SIG-M5 treated with dmso at 0.1 percent for 504 hours (cell line): ENCODE data around the gene CPLX1.
"Not testable (repeated sequence)": the region's sequence is repeated elsewhere in the genome, so short reads cannot be mapped to it uniquely, and the experiment has no call there.

Source experiments
- DNase-seq: peaks from one replicate; lab custom pipeline; 2025; ENCODE audit not compliant: unreplicated experiment; lab: John Stamatoyannopoulos, UW

CPLX1 gene

DNA sequence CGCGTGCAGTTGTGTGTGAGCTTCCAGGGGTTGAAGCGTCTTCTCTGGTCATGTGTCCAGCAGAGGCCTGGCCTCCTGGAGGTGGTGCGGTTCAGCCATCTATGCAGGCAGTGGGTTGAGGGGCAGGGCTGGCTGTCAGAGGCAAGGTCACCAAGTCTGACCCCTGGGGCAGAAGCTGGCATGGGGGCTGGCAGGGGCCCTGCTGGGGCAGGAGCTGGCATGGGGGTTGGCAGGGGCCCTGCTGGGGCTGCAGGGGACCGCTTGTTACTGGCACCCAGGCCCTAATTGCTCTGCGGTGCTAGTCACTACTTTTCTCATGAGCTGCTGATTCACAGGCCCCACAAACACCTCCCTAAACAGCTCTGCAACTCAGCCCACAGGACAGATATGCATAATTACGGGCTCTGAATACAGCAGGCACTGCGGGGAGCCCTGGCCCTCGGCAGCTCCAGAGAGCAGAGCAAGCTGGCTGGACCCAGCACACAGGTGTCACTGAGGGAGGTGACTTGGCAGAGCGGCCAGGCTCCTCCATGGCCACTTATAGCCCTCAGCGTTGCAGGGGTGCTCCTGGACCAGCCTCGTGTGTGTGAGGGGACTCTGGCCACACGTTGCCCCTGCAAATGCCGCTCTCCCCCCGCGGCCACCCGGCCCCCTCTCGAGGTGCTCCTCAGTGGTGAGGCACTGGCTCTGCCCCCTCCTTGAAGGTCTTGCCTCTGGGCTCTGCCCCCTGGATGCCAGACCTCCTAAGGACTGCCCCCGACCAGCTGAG, 32.7 kb downstream of the CPLX1 start:
- no peak for DNase-seq

DNA sequence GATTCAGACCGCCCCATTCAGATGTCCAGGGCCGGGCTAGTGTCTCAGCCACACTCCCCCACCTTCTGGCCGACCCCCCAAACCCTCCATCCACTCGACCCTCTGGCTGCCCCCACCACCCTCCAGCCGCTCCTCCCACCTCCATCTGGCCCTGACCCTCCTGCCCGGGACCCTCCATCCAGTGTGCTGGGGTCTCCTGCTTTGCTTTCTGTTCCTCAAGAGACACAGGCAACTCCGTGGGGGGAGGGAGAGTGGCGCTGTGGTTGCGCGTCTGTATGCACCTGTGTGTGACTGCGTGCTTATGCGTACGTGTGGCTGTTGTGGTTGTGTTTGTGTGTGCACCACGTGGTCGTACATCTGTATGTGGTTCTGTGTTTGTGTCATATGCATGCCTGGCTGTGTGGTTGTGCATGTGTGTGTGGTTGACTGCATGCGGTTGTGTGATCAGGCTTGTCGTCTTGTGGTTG, 33.3 kb downstream of the CPLX1 start:
- DNase-seq, result no peak

DNA sequence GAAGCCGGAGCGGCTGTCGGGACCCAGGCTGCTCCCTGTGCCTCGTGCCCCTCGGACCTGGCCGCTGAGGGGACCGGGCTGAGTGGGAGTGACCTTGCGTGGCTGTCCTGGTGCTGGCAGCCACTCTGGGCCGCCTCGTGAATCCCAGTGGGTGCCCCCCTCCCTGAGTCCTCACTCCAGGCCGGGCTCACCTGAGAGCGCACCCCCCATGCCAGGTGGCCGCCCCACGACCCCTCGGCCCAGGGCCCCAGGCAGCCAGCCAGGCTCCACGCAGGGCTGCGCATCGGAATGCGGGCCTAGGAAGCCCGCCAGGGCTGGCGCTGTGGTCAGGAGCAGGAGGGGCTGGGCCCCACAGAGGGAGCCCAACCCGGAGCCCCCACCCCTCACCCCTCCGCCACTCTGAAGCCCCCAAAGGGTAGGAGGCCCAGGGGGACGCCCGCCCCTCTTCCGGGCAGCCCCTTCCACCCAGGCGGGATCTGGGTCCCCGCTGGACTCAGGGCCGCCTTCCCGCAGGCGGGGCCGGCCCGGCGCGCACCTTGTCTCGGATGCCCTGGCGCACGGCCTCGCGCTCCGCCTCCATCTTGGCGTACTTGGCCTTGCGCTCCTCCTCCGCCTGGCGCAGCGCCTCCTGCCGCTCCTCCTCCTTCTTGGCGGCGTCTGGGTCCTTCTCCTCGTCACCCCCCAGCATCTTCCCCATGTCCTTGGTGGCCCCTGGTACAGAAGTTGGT, 33.9 kb downstream of the CPLX1 start:
- DNase-seq, result no peak

DNA sequence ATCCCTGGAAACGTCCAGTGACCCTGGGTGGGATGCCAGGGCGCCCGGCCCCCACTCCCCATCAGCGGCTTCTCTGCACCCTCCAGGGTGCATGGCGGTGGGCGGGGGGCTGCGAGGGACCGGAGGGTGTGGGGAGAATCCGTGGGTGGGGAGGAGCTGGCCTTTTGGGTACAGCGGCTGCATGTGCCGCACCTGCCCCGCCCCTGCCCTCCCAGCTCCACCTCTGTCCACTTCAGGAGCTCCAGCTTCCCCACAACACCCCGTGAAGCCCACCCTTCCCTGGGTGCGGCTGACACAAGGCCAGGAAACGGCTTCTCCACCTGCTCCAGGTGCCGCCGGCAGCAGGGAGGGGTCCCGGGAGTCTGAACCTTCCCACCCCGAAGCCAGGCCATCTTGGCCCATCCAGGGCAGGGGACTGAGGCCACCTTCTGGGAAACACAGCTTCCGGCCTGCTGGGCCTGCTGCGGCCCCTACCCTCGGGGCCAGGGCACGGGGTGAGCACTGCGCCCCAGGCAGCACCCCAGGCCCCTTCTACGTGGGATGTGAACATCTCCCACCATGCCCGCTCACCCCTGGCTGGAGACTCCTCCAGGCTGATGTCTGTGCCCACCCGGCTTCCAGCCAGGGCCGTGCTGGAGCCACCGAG, 34.6 kb downstream of the CPLX1 start:
- no peak for DNase-seq

DNA sequence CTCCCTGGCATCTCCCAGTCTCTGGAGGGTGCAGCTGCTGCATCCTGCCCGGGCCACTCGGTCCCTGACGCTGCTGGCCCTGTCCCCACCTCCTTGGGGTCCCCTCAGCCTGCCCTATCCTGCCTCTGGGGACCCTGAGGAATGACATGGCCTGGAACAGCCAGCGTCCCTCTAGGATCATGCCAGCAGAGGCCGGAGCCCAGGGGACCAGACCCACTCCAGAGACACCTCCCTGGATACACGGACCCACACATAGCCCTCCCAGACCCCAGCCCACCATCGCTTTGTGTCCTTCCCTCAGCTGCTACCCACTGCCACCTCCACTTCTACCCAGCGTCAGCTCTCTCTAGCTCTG, 35.5 kb downstream of the CPLX1 start:
- DNase-seq, result no peak

- no peak for DNase-seq
Measured at GRCh38 chr4:789571-790465, 36.1 kb downstream of the CPLX1 start.

- DNase-seq, result no peak
Measured at GRCh38 chr4:788636-789297, 37.2 kb downstream of the CPLX1 start.

GRCh38 chr4:788006-788635, 37.8 kb downstream of the CPLX1 start:
- DNase-seq, result no peak

DNA sequence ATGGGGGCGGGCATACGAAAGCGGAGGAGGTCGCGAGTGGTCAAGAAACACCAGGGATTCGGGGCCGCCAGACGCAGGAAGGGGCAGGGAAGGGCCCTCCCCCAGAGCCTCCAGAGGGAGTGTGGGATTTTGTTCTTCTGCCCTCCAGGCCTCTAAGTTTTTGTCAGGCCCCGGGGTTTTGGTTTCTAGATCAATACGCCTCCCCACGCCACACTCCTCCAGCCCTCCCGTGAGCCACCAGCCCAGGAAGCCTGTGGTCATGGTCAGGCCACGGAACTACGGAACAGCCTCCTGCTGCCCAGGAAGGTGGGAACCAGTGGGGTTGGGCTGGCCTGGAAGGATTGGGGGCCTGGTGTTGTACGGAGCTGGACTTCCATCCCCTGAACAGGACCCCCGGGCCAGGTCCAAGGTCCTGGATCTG, 38.4 kb downstream of the CPLX1 start:
- DNase-seq, result no peak

- no peak for DNase-seq
Measured at GRCh38 chr4:786861-787300, 39.0 kb downstream of the CPLX1 start.

DNA sequence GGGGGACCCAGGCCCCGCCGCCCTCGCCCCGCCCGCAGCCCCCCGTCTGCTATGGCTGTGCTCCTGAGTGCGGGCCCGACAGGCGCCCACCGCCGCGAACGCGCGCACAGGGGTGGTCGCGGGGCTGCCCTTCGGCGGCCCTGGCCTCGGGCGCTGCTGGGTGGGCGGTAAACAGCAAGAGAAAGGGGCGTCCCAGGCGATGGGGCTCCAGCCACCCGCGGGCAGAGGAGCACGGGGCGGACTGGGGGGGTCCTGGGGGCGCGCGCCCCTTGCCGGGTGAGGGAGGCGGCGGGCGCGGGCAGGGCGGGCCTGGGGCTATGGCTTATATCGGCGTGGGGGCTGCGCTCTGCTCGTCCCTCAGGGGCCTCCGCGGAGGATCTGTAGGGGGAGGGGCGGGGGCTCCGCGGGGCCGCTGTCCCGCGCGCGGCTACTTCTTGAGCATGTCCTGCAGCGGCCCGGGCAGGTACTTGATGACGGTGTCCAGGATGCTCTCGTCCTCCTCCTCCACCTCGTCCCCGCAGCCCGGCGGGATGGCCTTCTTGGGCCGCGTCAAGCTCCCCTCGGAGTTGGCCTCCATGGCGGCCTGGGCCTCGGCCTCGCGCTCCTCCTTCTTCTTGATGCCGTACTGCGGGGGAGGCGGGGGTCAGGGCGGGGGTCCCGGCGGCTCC, 39.7 kb downstream of the CPLX1 start:
- DNase-seq, result no peak

DNA sequence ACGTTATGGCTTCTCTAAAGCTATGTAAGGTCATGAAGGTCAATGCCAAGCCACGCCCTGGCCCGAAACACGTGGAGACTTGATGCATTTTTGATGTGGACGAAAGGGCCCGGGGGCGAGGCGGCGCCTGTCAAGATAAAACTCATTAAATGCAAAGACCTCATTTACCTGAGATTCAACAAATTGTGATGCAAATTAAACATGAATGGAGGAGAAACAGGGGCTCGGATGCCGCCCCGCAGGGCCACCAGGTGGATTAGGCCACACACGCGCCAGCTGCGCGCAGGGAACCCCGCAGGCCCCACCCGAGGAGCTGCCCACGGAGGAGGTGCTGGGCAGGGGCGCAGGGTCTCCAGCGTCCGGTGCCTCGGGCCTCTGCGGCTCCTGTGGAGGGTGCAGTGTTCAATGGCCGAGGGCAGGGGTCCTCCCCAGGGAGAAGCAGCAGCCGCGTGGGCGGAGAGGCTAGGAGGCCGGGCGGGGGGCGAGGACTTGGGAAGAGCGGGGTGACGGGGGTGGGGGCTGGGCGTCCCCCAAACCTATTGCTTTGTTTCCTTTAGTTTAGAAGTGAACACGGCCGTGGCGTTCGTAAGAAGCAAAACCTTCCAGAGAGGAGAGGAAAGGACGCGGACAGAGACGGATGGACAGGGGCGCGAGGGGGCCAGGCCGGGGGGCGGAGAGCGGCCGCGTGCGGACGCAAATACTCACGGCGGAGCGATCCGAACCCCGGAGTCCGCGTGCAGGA, 40.4 kb downstream of the CPLX1 start:
- no peak for DNase-seq

GRCh38 chr4:784401-785331, 41.3 kb downstream of the CPLX1 start:
- DNase-seq, result no peak

- peak; percentile 96 for DNase-seq
Measured at GRCh38 chr4:781493-782216, 44.3 kb downstream of the CPLX1 start.

- DNase-seq, result no peak
Measured at GRCh38 chr4:780716-781492, 45.0 kb downstream of the CPLX1 start.

GRCh38 chr4:780255-780654, 45.7 kb downstream of the CPLX1 start:
- DNase-seq, result not testable (repeated sequence)
